Uterus (tissue), 2 donors: ENCODE data around the gene DMD.

ENCODE experiments used
- CTCF ChIP-seq, 4 experiments: fragments of 200-600 bp in 2 of 4; fragments of 450-650 bp in 2 of 4; sonication (generic) in 2 of 4; IDR thresholded peaks; one replicate each; pipeline ENCODE4 v1.5.1; 2016 to 2019; ENCODE audit warnings: antibody characterized with exemption in 4 of 4, mild to moderate bottlenecking in 2 of 4, moderate library complexity in 1 of 4
- POLR2A ChIP-seq, 2 donors: fragments of 450-650 bp; IDR thresholded peaks; one replicate each; pipeline ENCODE4 v1.6.1; 2016; ENCODE audit warnings: antibody characterized with exemption in 2 of 2, mild to moderate bottlenecking in 1 of 2, moderate library complexity in 1 of 2

- TF ChIP-seq POLR2A (IDR thresholded peaks at IDR 0.05) (no peak), CTCF (IDR thresholded peaks at IDR 0.05) (no peak)
Observed at GRCh38 chrX:31854716-31855115, 1356.6 kb downstream of the DMD start.
